Measurements from ENCODE around the gene UGCG.

- TF ChIP-seq EZH2 (IDR thresholded peaks at IDR 0.05; ENCODE audit: insufficient read depth, poor library complexity, severe bottlenecking), result no peak
- TF ChIP-seq EZH2phosphoT487 (IDR thresholded peaks at IDR 0.05; ENCODE audit: insufficient read depth, low read depth), result no peak
Measured at GRCh38 chr9:111962021-111962420, 65.4 kb downstream of the UGCG start.
